GM13977 (cell line): ENCODE data around the gene DEFB132.
A peak's percentile ranks its signal among the peaks of the same experiment; 100 is the strongest.

ENCODE experiments used
- DNase-seq: peaks from one replicate; pipeline ENCODE4 v3.0.0; 2012; ENCODE audit warnings: low spot score
- CTCF ChIP-seq: IDR thresholded peaks from 2 replicates; pipeline ENCODE4 v1.5.1; 2012; ENCODE audit warnings: mild to moderate bottlenecking, control low read depth; ENCODE audit not compliant: insufficient read depth; ENCODE audit errors: extremely low read depth, missing control alignments
- in situ Hi-C: fragments of 300-500 bp; cut with MboI; formaldehyde crosslinking; loops from one replicate; pipeline ENCODE4 v1.12.0; 2022; ENCODE audit warnings: low sequenced_read_pairs, low pct_unique_long_range_greater_than_20kb, mixed read lengths, inconsistent platforms; ENCODE audit not compliant: unreplicated experiment

Gene DEFB132

GRCh38 chr20:278607-279571, 21.4 kb downstream of the DEFB132 start:
- in situ Hi-C loops = no loop called here
- TF ChIP-seq CTCF = no peak
- DNase-seq = no peak

- no peak for DNase-seq
- no peak for TF ChIP-seq CTCF
- in situ Hi-C loops = no loop called here
Observed at GRCh38 chr20:284172-284571, 26.6 kb downstream of the DEFB132 start.

- in situ Hi-C loops = no loop called here
- no peak for DNase-seq
- TF ChIP-seq CTCF = no peak
Observed at GRCh38 chr20:286508-286907, 29.0 kb downstream of the DEFB132 start.

- no peak for DNase-seq
- in situ Hi-C loops = no loop called here
- no peak for TF ChIP-seq CTCF
Observed at GRCh38 chr20:288956-289692, 31.6 kb downstream of the DEFB132 start.

GRCh38 chr20:289693-290083, 32.2 kb downstream of the DEFB132 start:
- in situ Hi-C loops = no loop called here
- no peak for DNase-seq
- TF ChIP-seq CTCF = no peak

GRCh38 chr20:290084-290831, 32.7 kb downstream of the DEFB132 start, which contains the start of gene C20orf96:
Gene C20orf96, minus strand, starts transcription at chr20:290750. Its CDS starts 140 bp downstream, at chr20:290610.
- peak; percentile 12 for TF ChIP-seq CTCF
- in situ Hi-C loops = no loop called here
- peak; percentile 96 for DNase-seq
